ENCODE data around the gene WWP2.
"Not testable (repeated sequence)": the region's sequence is repeated elsewhere in the genome, so short reads cannot be mapped to it uniquely, and the experiment has no call there.

WWP2 gene

GRCh38 chr16:69799611-69800031, 37.5 kb downstream of the WWP2 start:
- H3K27ac ChIP-seq: 0 out of 2 replicates have a peak overlapping the region, but pooled peaks have one; percentile 21
- TF ChIP-seq, protein P1, sequence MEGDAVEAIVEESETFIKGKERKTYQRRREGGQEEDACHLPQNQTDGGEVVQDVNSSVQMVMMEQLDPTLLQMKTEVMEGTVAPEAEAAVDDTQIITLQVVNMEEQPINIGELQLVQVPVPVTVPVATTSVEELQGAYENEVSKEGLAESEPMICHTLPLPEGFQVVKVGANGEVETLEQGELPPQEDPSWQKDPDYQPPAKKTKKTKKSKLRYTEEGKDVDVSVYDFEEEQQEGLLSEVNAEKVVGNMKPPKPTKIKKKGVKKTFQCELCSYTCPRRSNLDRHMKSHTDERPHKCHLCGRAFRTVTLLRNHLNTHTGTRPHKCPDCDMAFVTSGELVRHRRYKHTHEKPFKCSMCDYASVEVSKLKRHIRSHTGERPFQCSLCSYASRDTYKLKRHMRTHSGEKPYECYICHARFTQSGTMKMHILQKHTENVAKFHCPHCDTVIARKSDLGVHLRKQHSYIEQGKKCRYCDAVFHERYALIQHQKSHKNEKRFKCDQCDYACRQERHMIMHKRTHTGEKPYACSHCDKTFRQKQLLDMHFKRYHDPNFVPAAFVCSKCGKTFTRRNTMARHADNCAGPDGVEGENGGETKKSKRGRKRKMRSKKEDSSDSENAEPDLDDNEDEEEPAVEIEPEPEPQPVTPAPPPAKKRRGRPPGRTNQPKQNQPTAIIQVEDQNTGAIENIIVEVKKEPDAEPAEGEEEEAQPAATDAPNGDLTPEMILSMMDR (conservative IDR thresholded peaks at IDR 0.05): no peak

GRCh38 chr16:69804297-69804696, 42.2 kb downstream of the WWP2 start:
- TF ChIP-seq, protein P1 (conservative IDR thresholded peaks at IDR 0.05): no peak
- no peak overlapping the region for H3K27ac ChIP-seq

GRCh38 chr16:69806776-69807175, 44.6 kb downstream of the WWP2 start:
- not testable (repeated sequence) for H3K27ac ChIP-seq

- TF ChIP-seq, protein P1 (conservative IDR thresholded peaks at IDR 0.05): no peak
- no peak overlapping the region for H3K27ac ChIP-seq
These were observed 50.5 kb downstream of the WWP2 start for GRCh38 chr16:69812688-69813014.

GRCh38 chr16:69814078-69814477, 51.9 kb downstream of the WWP2 start:
- peak overlapping the region; percentile 41 for H3K27ac ChIP-seq
- TF ChIP-seq, protein P1 (conservative IDR thresholded peaks at IDR 0.05): no peak

DNA sequence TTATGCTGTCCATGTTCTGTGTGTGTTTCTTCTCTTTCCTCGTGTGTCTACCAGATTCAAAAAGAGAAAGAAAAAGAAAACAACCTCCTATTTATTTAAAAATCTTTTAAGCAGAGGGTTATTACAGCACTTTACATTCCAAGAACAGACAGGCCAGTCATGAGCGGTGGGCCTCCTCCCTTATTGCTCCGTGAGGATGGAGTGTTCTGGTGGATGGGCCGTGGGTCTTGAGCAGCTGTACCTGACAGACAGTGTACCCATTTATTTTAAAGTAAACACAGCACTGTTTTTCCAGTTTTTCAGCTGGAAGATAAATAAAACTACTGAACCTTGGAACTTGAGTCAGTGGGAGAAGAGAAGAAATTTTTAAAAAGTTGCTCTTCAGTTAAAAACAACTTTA, 52.4 kb downstream of the WWP2 start:
- TF ChIP-seq, protein P1 (conservative IDR thresholded peaks at IDR 0.05): no peak
- peak overlapping the region; percentile 41 for H3K27ac ChIP-seq

DNA sequence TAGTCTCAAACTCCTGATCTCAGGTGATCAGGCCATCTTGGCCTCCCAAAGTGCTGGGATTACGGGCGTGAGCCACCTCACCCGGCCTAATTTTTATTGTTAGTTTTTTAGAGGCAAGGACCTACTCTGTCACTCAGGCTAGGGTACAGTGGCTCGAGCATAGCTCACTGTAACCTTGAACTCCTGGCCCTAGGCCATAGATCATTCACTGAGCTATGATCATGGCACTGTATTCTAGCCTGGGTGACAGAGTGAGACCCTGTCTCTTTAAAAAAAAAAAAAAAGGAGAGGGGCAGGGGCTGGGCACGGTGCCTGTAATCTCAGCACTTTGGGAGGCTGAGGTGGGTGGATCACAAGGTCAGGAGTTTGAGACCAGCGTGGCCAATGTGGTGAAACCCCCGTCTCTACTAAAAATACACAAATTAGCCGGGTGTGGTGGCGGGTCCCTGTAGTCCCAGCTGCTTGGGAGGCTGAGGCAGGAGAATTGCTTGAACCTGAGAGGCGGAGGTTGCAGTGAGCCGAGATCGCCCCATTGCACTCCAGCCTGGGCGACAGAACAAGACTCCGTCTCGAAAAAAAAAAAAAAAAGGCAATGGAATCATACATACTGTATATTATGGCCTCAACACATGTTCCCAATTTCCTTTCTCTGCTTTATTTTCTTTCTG, 53.2 kb downstream of the WWP2 start:
- H3K27ac ChIP-seq: peak overlapping the region; percentile 41; the same call in 1 of the 2 replicates

- TF ChIP-seq, protein P1 (conservative IDR thresholded peaks at IDR 0.05): no peak
- no peak overlapping the region for H3K27ac ChIP-seq
These were observed 54.9 kb downstream of the WWP2 start for GRCh38 chr16:69816996-69817395.
